SK-N-SH (cell line): Measurements from ENCODE around the gene CGB2.

Source experiments
- CHD2 ChIP-seq: fragments of 150-350 bp; IDR thresholded peaks from 2 replicates; pipeline ENCODE4 v1.6.1; 2018; ENCODE audit warnings: low read length; ENCODE audit not compliant: partially characterized antibody
- EZH2phosphoT487 ChIP-seq: fragments of 200-600 bp; sonication (generic); IDR thresholded peaks from 2 replicates; pipeline ENCODE4 v1.6.1; 2017; ENCODE audit warnings: low read depth, mixed run types, mild to moderate bottlenecking, antibody characterized with exemption, moderate library complexity, borderline replicate concordance
- FOXJ3 ChIP-seq: sonication (generic); formaldehyde crosslinking; IDR thresholded peaks from 2 replicates; pipeline ENCODE4 v1.5.1; 2020; ENCODE audit warnings: mild to moderate bottlenecking, missing genetic modification reagents
- JUND ChIP-seq: IDR thresholded peaks from 2 replicates; pipeline ENCODE4 v1.4.0; 2012
- MXI1 ChIP-seq: IDR thresholded peaks from 2 replicates; pipeline ENCODE4 v1.6.1; 2012; ENCODE audit warnings: mild to moderate bottlenecking, low read depth, low read length, improper control_type of control experiment
- RFX5 ChIP-seq: IDR thresholded peaks from 2 replicates; pipeline ENCODE4 v1.6.1; 2012; ENCODE audit warnings: mild to moderate bottlenecking, improper control_type of control experiment, low read length
- TAF1 ChIP-seq: IDR thresholded peaks from 2 replicates; pipeline ENCODE4 v1.6.1; 2012; ENCODE audit warnings: low read depth, mild to moderate bottlenecking, low read length, moderate library complexity, borderline replicate concordance
- TF ChIP-seq, protein P1 (sequence below): fragments of 200-600 bp; sonication (generic); IDR thresholded peaks from 2 replicates; pipeline ENCODE4 v1.6.1; 2017; ENCODE audit warnings: antibody characterized with exemption, mild to moderate bottlenecking, moderate library complexity
- TF ChIP-seq, protein P2 (sequence below): IDR thresholded peaks from 2 replicates; pipeline ENCODE4 v1.4.0; 2012; ENCODE audit warnings: low read depth, borderline replicate concordance
- TF ChIP-seq, protein P3 (sequence below): IDR thresholded peaks from 2 replicates; pipeline ENCODE4 v1.6.1; 2012; ENCODE audit warnings: mild to moderate bottlenecking, low read depth, low read length, moderate library complexity
- TF ChIP-seq, protein P4 (sequence below): IDR thresholded peaks from 2 replicates; pipeline ENCODE4 v1.4.0; 2012; ENCODE audit warnings: low read depth

DNA sequence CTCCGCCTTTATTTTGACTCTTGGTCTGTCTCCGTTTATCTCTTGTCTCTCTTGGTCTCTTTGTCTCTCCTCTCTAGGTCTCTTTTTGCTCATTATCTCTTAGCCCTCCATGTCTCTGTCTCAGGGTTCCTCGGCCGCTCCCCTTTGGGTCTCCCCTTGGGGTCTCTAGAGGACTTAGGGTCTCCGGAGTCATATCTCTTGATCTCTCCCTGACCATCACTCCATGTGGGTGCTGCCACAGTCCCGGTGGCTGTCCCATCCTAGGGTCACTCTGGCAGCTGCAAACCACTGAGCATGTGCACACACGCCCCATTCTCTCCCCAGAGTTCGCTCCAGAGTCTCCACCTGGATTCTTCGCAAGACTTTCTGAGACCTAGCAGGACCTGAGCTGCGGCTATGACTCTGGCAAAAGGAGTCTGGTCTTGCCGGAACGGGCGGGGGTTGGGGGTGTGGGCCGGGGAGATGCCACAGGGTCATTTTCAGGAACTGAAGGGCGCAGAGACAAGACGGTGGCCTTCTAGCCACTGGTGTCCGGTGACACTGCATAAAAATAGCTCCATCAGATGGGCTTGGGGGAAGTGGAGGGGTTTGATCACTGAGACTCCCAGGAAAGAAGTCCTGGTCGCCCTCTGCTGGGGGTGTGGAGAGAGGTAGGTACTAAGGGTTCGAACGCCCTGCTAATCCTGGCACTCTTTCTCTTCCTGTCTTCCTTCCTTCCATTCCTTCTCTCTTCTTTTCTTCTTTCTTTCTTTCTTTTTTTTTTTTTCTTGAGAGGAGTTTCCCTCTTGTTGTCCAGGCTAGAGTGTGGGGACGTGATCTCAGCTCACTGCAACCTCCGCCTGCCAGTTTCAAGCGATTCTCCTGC, 42.1 kb downstream of the CGB2 start:
- TF ChIP-seq, protein P1, sequence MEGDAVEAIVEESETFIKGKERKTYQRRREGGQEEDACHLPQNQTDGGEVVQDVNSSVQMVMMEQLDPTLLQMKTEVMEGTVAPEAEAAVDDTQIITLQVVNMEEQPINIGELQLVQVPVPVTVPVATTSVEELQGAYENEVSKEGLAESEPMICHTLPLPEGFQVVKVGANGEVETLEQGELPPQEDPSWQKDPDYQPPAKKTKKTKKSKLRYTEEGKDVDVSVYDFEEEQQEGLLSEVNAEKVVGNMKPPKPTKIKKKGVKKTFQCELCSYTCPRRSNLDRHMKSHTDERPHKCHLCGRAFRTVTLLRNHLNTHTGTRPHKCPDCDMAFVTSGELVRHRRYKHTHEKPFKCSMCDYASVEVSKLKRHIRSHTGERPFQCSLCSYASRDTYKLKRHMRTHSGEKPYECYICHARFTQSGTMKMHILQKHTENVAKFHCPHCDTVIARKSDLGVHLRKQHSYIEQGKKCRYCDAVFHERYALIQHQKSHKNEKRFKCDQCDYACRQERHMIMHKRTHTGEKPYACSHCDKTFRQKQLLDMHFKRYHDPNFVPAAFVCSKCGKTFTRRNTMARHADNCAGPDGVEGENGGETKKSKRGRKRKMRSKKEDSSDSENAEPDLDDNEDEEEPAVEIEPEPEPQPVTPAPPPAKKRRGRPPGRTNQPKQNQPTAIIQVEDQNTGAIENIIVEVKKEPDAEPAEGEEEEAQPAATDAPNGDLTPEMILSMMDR = peak; percentile 49
- TF ChIP-seq FOXJ3 (CRISPR knock-in tag) (no peak), JUND (no peak), RFX5 (no peak), MXI1 (no peak), EZH2phosphoT487 (no peak), TAF1 (no peak), CHD2 (no peak)
- TF ChIP-seq, protein P2, sequence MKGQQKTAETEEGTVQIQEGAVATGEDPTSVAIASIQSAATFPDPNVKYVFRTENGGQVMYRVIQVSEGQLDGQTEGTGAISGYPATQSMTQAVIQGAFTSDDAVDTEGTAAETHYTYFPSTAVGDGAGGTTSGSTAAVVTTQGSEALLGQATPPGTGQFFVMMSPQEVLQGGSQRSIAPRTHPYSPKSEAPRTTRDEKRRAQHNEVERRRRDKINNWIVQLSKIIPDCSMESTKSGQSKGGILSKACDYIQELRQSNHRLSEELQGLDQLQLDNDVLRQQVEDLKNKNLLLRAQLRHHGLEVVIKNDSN = no peak
- TF ChIP-seq, protein P3, sequence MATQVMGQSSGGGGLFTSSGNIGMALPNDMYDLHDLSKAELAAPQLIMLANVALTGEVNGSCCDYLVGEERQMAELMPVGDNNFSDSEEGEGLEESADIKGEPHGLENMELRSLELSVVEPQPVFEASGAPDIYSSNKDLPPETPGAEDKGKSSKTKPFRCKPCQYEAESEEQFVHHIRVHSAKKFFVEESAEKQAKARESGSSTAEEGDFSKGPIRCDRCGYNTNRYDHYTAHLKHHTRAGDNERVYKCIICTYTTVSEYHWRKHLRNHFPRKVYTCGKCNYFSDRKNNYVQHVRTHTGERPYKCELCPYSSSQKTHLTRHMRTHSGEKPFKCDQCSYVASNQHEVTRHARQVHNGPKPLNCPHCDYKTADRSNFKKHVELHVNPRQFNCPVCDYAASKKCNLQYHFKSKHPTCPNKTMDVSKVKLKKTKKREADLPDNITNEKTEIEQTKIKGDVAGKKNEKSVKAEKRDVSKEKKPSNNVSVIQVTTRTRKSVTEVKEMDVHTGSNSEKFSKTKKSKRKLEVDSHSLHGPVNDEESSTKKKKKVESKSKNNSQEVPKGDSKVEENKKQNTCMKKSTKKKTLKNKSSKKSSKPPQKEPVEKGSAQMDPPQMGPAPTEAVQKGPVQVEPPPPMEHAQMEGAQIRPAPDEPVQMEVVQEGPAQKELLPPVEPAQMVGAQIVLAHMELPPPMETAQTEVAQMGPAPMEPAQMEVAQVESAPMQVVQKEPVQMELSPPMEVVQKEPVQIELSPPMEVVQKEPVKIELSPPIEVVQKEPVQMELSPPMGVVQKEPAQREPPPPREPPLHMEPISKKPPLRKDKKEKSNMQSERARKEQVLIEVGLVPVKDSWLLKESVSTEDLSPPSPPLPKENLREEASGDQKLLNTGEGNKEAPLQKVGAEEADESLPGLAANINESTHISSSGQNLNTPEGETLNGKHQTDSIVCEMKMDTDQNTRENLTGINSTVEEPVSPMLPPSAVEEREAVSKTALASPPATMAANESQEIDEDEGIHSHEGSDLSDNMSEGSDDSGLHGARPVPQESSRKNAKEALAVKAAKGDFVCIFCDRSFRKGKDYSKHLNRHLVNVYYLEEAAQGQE = no peak
- TF ChIP-seq, protein P4, sequence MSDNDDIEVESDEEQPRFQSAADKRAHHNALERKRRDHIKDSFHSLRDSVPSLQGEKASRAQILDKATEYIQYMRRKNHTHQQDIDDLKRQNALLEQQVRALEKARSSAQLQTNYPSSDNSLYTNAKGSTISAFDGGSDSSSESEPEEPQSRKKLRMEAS = no peak
